Tibial nerve (tissue), 3 donors: ENCODE data around the gene TANC1.

Source experiments
- POLR2A ChIP-seq, 2 donors: fragments of 450-650 bp; IDR thresholded peaks; one replicate each; pipeline ENCODE4 v1.6.1; 2017; ENCODE audit warnings: antibody characterized with exemption in 2 of 2, mild to moderate bottlenecking in 2 of 2, moderate library complexity in 2 of 2
- TF ChIP-seq, protein P1 (sequence below), 5 experiments: fragments of 200-600 bp in 3 of 5; fragments of 450-650 bp in 2 of 5; sonication (generic) in 3 of 5; IDR thresholded peaks; one replicate each; pipeline ENCODE4 v1.5.1; 2016 to 2019; ENCODE audit warnings: antibody characterized with exemption in 5 of 5, mild to moderate bottlenecking in 3 of 5, moderate library complexity in 2 of 5

DNA sequence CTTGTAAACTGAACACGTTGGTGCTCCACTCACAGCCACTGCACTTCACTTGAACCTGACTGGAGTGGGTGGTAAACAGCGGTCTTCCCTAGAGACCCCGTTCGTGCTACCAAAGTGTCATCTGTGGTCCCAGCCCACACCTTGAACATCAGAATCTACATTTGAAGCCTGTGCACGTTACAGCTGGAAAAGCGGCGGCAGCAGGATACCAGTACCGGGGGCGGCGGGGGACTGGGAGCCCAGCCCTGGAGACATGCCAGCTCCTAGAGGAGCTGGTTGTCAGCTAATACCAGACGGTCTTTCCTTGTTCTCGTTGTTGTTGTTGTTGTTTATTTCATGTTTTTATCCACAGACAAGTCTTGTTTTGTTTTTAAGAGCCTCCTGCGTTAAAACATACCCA, 161.4 kb downstream of the TANC1 start:
- no peak for TF ChIP-seq POLR2A (IDR thresholded peaks at IDR 0.05)
- TF ChIP-seq, protein P1, sequence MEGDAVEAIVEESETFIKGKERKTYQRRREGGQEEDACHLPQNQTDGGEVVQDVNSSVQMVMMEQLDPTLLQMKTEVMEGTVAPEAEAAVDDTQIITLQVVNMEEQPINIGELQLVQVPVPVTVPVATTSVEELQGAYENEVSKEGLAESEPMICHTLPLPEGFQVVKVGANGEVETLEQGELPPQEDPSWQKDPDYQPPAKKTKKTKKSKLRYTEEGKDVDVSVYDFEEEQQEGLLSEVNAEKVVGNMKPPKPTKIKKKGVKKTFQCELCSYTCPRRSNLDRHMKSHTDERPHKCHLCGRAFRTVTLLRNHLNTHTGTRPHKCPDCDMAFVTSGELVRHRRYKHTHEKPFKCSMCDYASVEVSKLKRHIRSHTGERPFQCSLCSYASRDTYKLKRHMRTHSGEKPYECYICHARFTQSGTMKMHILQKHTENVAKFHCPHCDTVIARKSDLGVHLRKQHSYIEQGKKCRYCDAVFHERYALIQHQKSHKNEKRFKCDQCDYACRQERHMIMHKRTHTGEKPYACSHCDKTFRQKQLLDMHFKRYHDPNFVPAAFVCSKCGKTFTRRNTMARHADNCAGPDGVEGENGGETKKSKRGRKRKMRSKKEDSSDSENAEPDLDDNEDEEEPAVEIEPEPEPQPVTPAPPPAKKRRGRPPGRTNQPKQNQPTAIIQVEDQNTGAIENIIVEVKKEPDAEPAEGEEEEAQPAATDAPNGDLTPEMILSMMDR (IDR thresholded peaks at IDR 0.05) = no peak
